SK-N-SH (cell line): ENCODE measurements around the gene UNC13B. TPM values are rescaled to one million over a fixed set of nuclear protein-coding genes. Genes with fewer than 3 reads are reported as not detected.
"Not testable (repeated sequence)": the region's sequence is repeated elsewhere in the genome, so short reads cannot be mapped to it uniquely, and the experiment has no call there.

Experiments used
- CTCF ChIA-PET: fragments of 300-600, 350-600 bp; formaldehyde crosslinking; extraction: SDS; loops from one replicate; lab custom pipeline; 2021; lab: Yijun Ruan, JAX
- POLR2A ChIA-PET: fragments of 350-600 bp; sonication (Branson Sonifier 250); formaldehyde crosslinking; extraction: SDS; loops from one replicate; lab custom pipeline; 2020; ENCODE audit warnings: antibody characterized with exemption, inconsistent platforms; lab: Yijun Ruan, JAX
- DNase-seq: peaks from one replicate; pipeline ENCODE4 v3.0.0; 2012
- H2AFZ ChIP-seq: fragments of 200-600 bp; sonication (generic); 2 replicates; pipeline ENCODE4 v1.8.1; 2016; ENCODE audit warnings: antibody characterized with exemption, mild to moderate bottlenecking, low read depth
- H3F3A ChIP-seq: fragments of 200-600 bp; sonication (generic); replicated peaks from 2 replicates; pipeline ENCODE3; 2016; ENCODE audit warnings: antibody characterized with exemption, mild to moderate bottlenecking; ENCODE audit not compliant: insufficient read depth
- H3K27ac ChIP-seq, 2 experiments: fragments of 200-500 bp in 1 of 2; fragments of 200-600 bp in 1 of 2; sonication (Bioruptor generic) in 1 of 2; sonication (generic), shearing (Covaris generic) in 1 of 2; 2 replicates each; pipeline versions ENCODE4 v1.5.1 to v1.6.1; 2014 to 2016; ENCODE audit warnings: low read depth in 2 of 2, inconsistent platforms in 1 of 2, low read length in 1 of 2, mild to moderate bottlenecking in 1 of 2, mixed read lengths in 1 of 2
- H3K27me3 ChIP-seq: fragments of 200-600 bp; sonication (generic), shearing (Covaris generic); 2 replicates; pipeline ENCODE4 v1.6.1; 2016; ENCODE audit warnings: mixed run types; ENCODE audit not compliant: insufficient read depth
- H3K36me3 ChIP-seq, 2 experiments: fragments of 200-500 bp in 1 of 2; fragments of 200-600 bp in 1 of 2; sonication (Bioruptor generic) in 1 of 2; sonication (generic) in 1 of 2; replicated peaks in 1 of 2; 2 replicates each; pipeline versions ENCODE3 to v1.5.1; 2014 to 2016; ENCODE audit warnings: low read length in 1 of 2, mild to moderate bottlenecking in 1 of 2; ENCODE audit not compliant: insufficient read depth in 2 of 2, control insufficient read depth in 1 of 2
- H3K4me1 ChIP-seq, 2 experiments: fragments of 200-500 bp in 1 of 2; fragments of 200-600 bp in 1 of 2; sonication (Bioruptor generic) in 1 of 2; sonication (generic), shearing (Covaris generic) in 1 of 2; 2 replicates each; pipeline versions ENCODE4 v1.5.1 to v1.6.1; 2014 to 2016; ENCODE audit warnings: low read depth in 1 of 2, low read length in 1 of 2, mixed run types in 1 of 2; ENCODE audit not compliant: insufficient read depth in 2 of 2, control insufficient read depth in 1 of 2
- H3K4me2 ChIP-seq: fragments of 200-600 bp; sonication (generic), shearing (Covaris generic); 2 replicates; pipeline ENCODE4 v1.6.1; 2017; ENCODE audit warnings: mixed run types
- H3K4me3 ChIP-seq, 2 experiments: fragments of 200-500 bp in 1 of 2; fragments of 200-600 bp in 1 of 2; sonication (Bioruptor generic) in 1 of 2; sonication (generic), shearing (Covaris generic) in 1 of 2; 2 replicates each; pipeline versions ENCODE4 v1.5.1 to v1.8.1; 2014 to 2016; ENCODE audit warnings: low read depth in 2 of 2, inconsistent platforms in 1 of 2, low read length in 1 of 2, mild to moderate bottlenecking in 1 of 2, mixed read lengths in 1 of 2, moderate library complexity in 1 of 2
- H3K79me2 ChIP-seq: fragments of 200-600 bp; sonication (generic); 2 replicates; pipeline ENCODE4 v1.8.1; 2017; ENCODE audit warnings: mild to moderate bottlenecking; ENCODE audit not compliant: insufficient read depth
- H3K9ac ChIP-seq: fragments of 200-600 bp; sonication (generic); 2 replicates; pipeline ENCODE4 v1.6.1; 2017; ENCODE audit warnings: mixed run types
- H3K9me2 ChIP-seq: fragments of 200-600 bp; sonication (generic); 2 replicates; pipeline ENCODE4 v1.6.1; 2017; ENCODE audit warnings: mixed run types
- H3K9me3 ChIP-seq: fragments of 200-600 bp; sonication (generic); 2 replicates; pipeline ENCODE4 v1.6.1; 2017; ENCODE audit warnings: mixed run types, mild to moderate bottlenecking, moderate library complexity
- H4K20me1 ChIP-seq: fragments of 200-600 bp; sonication (generic); 2 replicates; pipeline ENCODE4 v1.6.1; 2017; ENCODE audit warnings: mild to moderate bottlenecking, mixed run types; ENCODE audit not compliant: insufficient read depth
- CTCF ChIP-seq: fragments of 200-600 bp; sonication (generic); IDR thresholded peaks from 2 replicates; pipeline ENCODE4 v1.6.1; 2017; ENCODE audit warnings: antibody characterized with exemption, mild to moderate bottlenecking, moderate library complexity
- FOSL2 ChIP-seq: IDR thresholded peaks from 2 replicates; pipeline ENCODE4 v1.4.0; 2012; ENCODE audit warnings: low read depth, mild to moderate bottlenecking, moderate library complexity, borderline replicate concordance
- FOXJ3 ChIP-seq: sonication (generic); formaldehyde crosslinking; IDR thresholded peaks from 2 replicates; pipeline ENCODE4 v1.5.1; 2020; ENCODE audit warnings: mild to moderate bottlenecking, missing genetic modification reagents
- IRF3 ChIP-seq: fragments of 150-350 bp; IDR thresholded peaks from 2 replicates; pipeline ENCODE4 v1.6.1; 2016; ENCODE audit warnings: mild to moderate bottlenecking, low read depth, low read length
- JUND ChIP-seq: IDR thresholded peaks from 2 replicates; pipeline ENCODE4 v1.4.0; 2012
- MEF2A ChIP-seq: IDR thresholded peaks from 2 replicates; pipeline ENCODE4 v1.4.0; 2012; ENCODE audit warnings: low read depth, borderline replicate concordance
- TEAD4 ChIP-seq: IDR thresholded peaks from 2 replicates; pipeline ENCODE4 v1.4.0; 2012; ENCODE audit warnings: mild to moderate bottlenecking, borderline replicate concordance; ENCODE audit not compliant: insufficient read depth
- WGBS: methylation state at CpG from one replicate; pipeline ENCODE4 v1.1.6; 2017; ENCODE audit warnings: low lambda C conversion rate; 5-methylcytosine and 5-hydroxymethylcytosine counted together
- polyA plus RNA-seq, 3 experiments: library from polyadenylated mRNA; depleted of rRNA; stranded (reverse); fragments of >200 nt; gene quantifications; 2 replicates each; pipeline ENCODE4 v1.2.3, GENCODE V29; 2012

Gene UNC13B
- polyA plus RNA-seq, 1 of the 3 experiments (the other 2 are of a cell fraction) = 8.1 TPM

GRCh38 chr9:35164711-35165110 lies 2.9 kb downstream of the UNC13B start:
- H3K4me3 ChIP-seq = no peak overlapping the region
- ChIA-PET CTCF (interaction anchor here (0.9 to 1.3 kb wide), 2 partner anchors 109 to 265 kb away, joined by 3 read pairs; no protein-coding TSS in a partner anchor), POLR2A (no interaction called here)
- H3F3A ChIP-seq = peaks cover 4% of the 10 kb centered on the region
- no peaks in the 10 kb centered on the region for H3K36me3 ChIP-seq
- H3K9me3 ChIP-seq = no peaks in the 10 kb centered on the region
- no peak overlapping the region for H3K9ac ChIP-seq
- peak overlapping the region in 1 of 2 experiments; percentile 24; a peak in 2 of 4 replicates for H3K27ac ChIP-seq
- H3K27me3 ChIP-seq = no peaks in the 10 kb centered on the region
- peaks cover 3% of the 10 kb centered on the region; the same call in 1 of the 2 replicates for H3K79me2 ChIP-seq
- H3K9me2 ChIP-seq = no peaks in the 10 kb centered on the region
- peaks cover 3 to 5% of the 10 kb centered on the region in 2 experiments; a peak in 1 of 4 replicates for H3K4me1 ChIP-seq
- H3K4me2 ChIP-seq = 0 out of 2 replicates have a peak overlapping the region, but pooled peaks have one; percentile 8
- no peaks in the 10 kb centered on the region for H4K20me1 ChIP-seq
- H2AFZ ChIP-seq = no peak overlapping the region; the same call in 1 of the 2 replicates
- 73% methylated on average over 3 of the region's 3 CpGs for WGBS
- no peak for DNase-seq
- TF ChIP-seq CTCF (no peak), FOSL2 (peak; percentile 14; the same call in 1 of the 2 replicates), TEAD4 (no peak), JUND (0 out of 2 replicates have a peak, but pooled peaks have one; percentile 4)
- TF ChIP-seq, all 33 proteins: peak for 2

- POLR2A ChIA-PET, H3K36me3 ChIP-seq, H3K9me3 ChIP-seq, H4K20me1 ChIP-seq, H3K4me2 ChIP-seq, H3K79me2 ChIP-seq, H3K4me1 ChIP-seq, H3K9me2 ChIP-seq, H3K4me3 ChIP-seq, H2AFZ ChIP-seq, DNase-seq, H3K9ac ChIP-seq, H3F3A ChIP-seq, H3K27me3 ChIP-seq, H3K27ac ChIP-seq, CTCF ChIA-PET: not testable (repeated sequence)
- 96% methylated on average over 1 of the region's 1 CpG for WGBS
These were observed 5.6 kb downstream of the UNC13B start for GRCh38 chr9:35167429-35167828.

GRCh38 chr9:35168963-35169362 lies 7.2 kb downstream of the UNC13B start:
- Histone ChIP-seq H4K20me1 (no peaks in the 10 kb centered on the region), H3K79me2 (no peaks in the 10 kb centered on the region), H3K9me2 (no peaks in the 10 kb centered on the region), H3K9me3 (no peaks in the 10 kb centered on the region), H2AFZ (no peak overlapping the region), H3K27me3 (no peaks in the 10 kb centered on the region), H3K4me2 (no peak overlapping the region), H3K27ac (no peak overlapping the region), H3K9ac (no peak overlapping the region), H3K4me1 (0 out of 4 replicates have a peak, but pooled peaks cover 0 to 3% of the 10 kb centered on the region in 2 experiments), H3K4me3 (no peak overlapping the region), H3K36me3 (no peaks in the 10 kb centered on the region), H3F3A (peaks cover 4% of the 10 kb centered on the region)
- no peak for DNase-seq
- TF ChIP-seq MEF2A (no peak), FOXJ3 (CRISPR knock-in tag) (no peak), IRF3 (no peak)
- POLR2A ChIA-PET = no interaction called here
- 83% methylated on average over 6 of the region's 6 CpGs for WGBS
- CTCF ChIA-PET = no interaction called here
